NCI-H146 (cell line): Measurements from ENCODE around the gene CD300E.
"Not testable (repeated sequence)": the region's sequence is repeated elsewhere in the genome, so short reads cannot be mapped to it uniquely, and the experiment has no call there.

Experiments used
- DNase-seq: peaks from one replicate; lab custom pipeline; 2025; lab: John Stamatoyannopoulos, UW

CD300E gene

GRCh38 chr17:74598346-74599022, 25.1 kb downstream of the CD300E start:
- no peak for DNase-seq

DNA sequence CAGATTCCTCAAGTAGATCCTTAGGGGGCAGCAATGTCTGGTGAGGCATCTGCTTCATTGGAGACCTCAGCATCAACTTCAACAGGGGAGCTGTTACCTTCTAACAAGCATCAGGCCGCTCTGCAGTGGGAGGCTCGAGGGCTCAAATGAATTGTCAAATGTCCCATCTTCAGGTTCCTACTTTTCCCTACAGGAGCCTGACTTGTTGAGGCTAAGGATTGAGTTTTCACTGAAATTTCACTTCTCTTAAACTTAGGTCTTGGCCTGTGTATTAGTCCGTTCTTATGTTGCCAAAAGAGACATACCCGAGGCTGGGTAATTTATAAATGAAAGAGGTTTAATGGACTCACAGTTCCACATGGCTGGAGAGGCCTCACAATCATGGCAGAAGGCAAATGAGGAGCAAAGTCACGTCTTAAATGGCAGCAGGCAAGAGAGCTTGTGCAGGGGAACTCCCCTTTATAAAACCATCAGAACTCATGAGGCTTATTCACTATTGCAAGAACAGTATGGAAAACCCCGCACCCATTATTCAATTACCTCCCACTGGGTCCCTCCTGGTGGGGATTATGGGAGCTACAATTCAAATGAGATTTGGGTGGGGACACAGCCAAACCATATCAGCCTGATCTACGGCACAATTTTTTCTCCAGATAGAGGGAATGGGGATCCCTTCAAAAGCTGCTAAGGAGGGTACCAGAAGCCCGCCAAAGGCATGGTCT, 26.3 kb downstream of the CD300E start:
- no peak for DNase-seq

GRCh38 chr17:74595037-74595750, 28.3 kb downstream of the CD300E start:
- no peak for DNase-seq

- no peak for DNase-seq
Observed at GRCh38 chr17:74592087-74592990, 31.2 kb downstream of the CD300E start, which contains the start of gene CD300LD. Gene CD300LD, minus strand, starts transcription at chr17:74592283. Its CDS starts 81 bp downstream, at chr17:74592202.

DNA sequence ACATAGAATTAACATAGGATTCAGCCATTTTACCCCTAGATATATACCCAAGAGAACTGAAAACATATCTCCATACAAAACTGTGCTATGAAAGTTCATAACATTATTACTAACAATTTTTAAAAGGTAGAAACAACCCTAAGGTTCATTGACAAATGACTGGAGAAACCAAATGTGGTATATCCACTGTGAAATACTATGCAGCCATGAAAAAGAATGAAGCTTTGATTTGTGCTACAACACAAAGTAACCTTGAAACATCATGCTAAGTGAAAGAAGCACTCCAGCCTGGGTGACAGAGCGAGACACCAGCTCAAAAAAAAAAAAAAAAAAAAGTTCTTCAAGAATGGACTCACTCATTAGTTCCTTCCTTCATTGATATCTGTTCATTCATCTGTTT, 32.0 kb downstream of the CD300E start:
- DNase-seq: no peak

- no peak for DNase-seq
Observed at GRCh38 chr17:74585711-74586110, 37.8 kb downstream of the CD300E start.

- no peak for DNase-seq
Observed at GRCh38 chr17:74584292-74585060, 39.1 kb downstream of the CD300E start.

DNA sequence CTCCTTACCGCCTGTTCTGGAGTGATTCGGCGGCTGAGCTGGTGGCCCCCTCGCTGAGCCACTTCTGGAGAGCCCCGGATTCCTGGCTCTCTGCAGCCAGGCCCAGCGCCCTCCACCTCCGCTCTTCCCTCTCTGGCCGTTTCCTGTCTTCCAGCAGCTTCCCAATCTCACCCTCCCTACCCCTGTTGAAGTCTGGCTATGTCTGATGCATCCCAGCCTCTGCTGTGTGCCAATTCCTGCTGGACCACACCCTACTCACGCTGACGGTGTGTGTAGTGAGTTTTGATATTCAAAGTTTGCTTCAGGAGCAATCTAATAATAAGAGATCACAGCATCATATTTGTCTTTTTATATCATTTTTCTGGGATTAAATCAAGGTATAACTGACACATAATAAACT, 40.9 kb downstream of the CD300E start:
- DNase-seq: no peak

- no peak for DNase-seq
Observed at GRCh38 chr17:74579900-74580299, 43.6 kb downstream of the CD300E start.

DNA sequence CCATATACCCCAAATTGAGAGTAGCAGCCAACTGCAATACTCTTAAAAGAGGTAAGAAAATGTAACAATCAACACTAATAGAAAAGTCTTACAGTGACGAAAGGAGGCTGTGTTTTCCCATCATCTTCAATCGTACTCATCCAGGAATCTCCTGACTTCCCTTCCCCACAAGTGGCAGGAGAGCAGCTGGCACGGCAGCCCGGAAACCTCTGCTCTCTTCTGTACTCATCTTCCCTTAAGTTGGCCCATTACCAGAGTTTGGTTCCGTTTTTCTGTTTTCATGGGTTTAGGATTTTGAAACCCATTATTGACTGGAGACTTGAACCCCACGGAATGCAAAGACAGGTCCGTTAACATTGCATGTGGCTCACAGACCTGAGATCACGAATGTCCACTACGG, 44.6 kb downstream of the CD300E start:
- no peak for DNase-seq

- no peak for DNase-seq
Observed at GRCh38 chr17:74574489-74575142, 48.9 kb downstream of the CD300E start.

DNA sequence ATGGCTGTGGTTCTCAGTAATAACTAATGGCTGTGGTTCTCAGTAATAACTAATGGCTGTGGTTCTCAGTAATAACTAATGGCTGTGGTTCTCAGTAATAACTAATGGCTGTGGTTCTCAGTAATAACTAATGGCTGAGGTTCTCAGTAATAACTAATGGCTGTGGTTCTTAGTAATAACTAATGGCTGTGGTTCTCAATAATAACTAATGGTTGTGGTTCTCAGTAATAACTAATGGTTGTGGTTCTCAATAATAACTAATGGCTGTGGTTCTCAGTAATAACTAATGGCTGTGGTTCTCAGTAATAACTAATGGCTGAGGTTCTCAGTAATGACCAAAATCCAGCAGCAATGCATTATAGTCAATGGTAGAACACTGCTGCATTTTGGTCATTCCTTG, 49.9 kb downstream of the CD300E start:
- not testable (repeated sequence) for DNase-seq

GRCh38 chr17:74573169-74573568, 50.4 kb downstream of the CD300E start:
- DNase-seq: no peak

DNA sequence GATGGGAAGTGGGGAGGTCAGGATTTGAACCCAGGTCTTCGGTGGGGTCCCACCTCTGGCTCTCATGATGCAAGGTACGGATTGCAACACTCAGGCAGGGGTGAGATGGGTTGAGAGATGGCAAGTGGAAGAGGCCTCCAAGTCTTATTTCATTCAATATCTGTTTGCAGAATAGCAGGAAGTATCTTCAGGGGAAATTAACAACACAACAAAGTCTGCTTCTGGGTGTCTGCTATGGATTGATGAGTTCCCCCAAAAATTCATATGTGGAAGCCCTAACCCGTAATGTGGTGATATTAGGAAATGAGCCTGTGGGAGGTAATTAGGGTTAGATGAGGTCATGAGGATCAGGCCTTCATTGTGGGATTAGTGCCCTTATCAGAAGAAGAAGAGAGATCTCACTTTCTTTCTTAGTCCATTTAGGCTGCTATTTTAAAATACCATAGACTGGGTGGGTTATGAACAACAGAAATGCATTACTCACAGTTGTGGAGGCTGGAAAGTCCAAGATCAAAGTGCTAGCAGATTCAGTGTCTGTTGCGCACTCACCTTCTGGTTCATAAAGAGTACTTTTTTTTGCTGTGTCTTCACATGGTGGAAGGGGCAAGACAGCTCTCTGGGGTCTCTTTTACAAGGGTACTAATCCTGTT, 51.8 kb downstream of the CD300E start:
- DNase-seq: no peak

DNA sequence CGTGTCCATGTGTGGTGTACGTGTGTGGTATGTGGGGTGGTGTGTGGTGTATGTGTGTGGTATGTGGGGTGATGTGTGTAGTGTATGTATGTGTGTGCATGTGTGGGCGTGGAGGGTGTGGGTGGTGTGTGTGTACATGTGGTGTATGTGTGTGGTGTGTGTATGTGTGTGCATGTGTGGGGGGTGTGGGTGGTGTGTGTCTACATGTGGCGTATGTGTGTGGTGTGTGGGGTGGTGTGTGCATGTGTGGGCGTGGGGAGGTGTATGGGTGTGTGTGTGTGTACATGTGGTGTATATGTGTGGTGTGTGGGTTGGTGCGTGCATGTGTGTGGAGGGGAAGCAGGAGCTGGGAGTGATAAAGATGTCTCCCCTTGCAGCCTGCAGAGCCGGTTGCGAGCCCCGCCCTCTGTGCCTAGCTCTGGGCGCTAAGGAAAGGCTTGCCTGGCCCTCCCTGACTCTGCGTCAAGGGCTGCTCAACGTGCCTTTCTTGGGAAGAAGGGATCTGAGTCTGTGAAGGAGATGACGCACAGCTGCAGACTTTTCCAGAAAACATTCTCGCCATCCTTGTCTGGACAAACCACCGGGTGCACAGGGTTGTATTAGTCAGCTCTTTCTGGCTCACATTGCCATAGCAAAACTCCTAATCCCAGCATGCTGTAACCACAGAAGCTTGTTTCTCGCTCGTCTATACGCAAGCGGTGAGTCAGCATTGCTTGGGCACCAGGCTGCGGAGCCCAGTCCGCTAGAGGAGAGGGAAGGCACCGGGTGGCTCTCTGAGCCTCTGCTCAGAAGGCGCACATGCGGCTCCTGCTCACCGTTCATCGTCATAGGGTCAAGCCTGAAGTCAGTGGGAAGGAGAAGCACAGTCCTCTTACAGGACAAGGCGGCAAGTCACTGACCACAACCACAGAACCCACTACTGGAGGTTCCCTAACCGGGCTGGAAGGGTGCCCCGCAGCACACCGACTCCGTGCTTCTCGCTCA, 54.2 kb downstream of the CD300E start:
- DNase-seq: no peak

DNA sequence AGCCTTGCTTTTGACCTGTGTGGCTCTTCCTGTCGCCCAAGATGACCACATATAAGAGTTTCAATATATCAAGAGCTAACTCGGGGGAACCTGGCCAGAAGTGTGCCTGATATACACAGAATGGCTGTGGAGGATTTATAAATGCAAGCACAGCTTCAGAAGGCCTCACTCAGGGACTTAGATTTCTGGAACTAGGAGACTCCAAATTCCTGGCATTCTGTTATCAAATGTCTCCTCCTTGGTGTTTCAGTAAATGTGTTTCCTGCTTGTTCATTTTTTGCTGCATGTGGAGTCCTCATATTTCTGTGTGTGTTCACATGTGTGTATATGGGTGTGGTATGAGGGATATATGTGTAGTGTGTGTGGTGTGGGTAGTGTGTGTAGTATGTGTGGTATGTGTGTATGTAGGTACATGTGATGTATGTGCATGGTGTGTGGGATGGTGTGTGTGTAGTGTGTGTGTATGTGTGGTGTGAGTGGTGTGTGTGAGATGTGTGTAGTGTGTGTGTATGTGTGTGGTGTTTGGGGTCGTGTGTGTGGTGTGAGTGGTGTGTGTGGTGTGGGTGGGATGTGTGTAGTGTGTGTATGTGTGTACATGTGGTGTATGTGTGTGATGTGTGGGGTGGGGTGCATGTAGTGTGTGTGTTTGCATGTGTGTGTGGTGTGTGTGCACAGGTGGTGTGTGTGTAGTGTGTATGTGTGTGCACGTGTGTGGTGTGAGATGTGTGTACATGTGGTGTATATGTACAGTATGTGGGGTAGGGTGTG, 55.2 kb downstream of the CD300E start:
- DNase-seq: no peak

- DNase-seq: no peak
Observed at GRCh38 chr17:74567397-74567796, 56.1 kb downstream of the CD300E start, which contains the start of gene CD300H. Gene CD300H, minus strand, starts transcription at chr17:74567509.
